Glutamatergic neuron (in vitro differentiated cells): ENCODE data around the gene ZNF132. TPM values are rescaled to one million over a fixed set of nuclear protein-coding genes. Genes with fewer than 3 reads are reported as not detected.
"Not testable (repeated sequence)": the region's sequence is repeated elsewhere in the genome, so short reads cannot be mapped to it uniquely, and the experiment has no call there.

Source experiments
- DNase-seq: peaks from one replicate; pipeline ENCODE4 v3.0.0; 2022
- H3K27ac Mint-ChIP-seq: one replicate; pipeline ENCODE4 v1.8.0; 2020; ENCODE audit warnings: mild to moderate bottlenecking, mixed read lengths, inconsistent platforms; ENCODE audit not compliant: unreplicated experiment
- H3K27me3 Mint-ChIP-seq: one replicate; pipeline ENCODE4 v1.8.0; 2020; ENCODE audit warnings: mild to moderate bottlenecking, moderate library complexity, mixed read lengths, inconsistent platforms; ENCODE audit not compliant: unreplicated experiment
- H3K36me3 Mint-ChIP-seq: one replicate; pipeline ENCODE4 v1.8.0; 2020; ENCODE audit warnings: mild to moderate bottlenecking, mixed read lengths, inconsistent platforms; ENCODE audit not compliant: unreplicated experiment
- H3K4me1 Mint-ChIP-seq: one replicate; pipeline ENCODE4 v1.8.0; 2020; ENCODE audit warnings: mild to moderate bottlenecking, low read depth, mixed read lengths, inconsistent platforms; ENCODE audit not compliant: unreplicated experiment
- H3K4me3 Mint-ChIP-seq: one replicate; pipeline ENCODE4 v1.8.0; 2020; ENCODE audit warnings: mild to moderate bottlenecking, mixed read lengths, inconsistent platforms; ENCODE audit not compliant: unreplicated experiment
- H3K9me3 Mint-ChIP-seq: one replicate; pipeline ENCODE4 v1.8.0; 2020; ENCODE audit warnings: mild to moderate bottlenecking, moderate library complexity, mixed read lengths, inconsistent platforms; ENCODE audit not compliant: unreplicated experiment
- long read RNA-seq: library from polyadenylated mRNA; unstranded; transcript quantifications from one replicate; pipeline ENCODE4 v2.0.0, GENCODE V29; 2020; ENCODE audit not compliant: unreplicated experiment
- total RNA-seq: library from RNA; stranded (reverse); fragmentation: NEBNext Ultra II Directional; extraction: Animal tissue kit (Norgen Biotek cat#: 25700); gene quantifications from one replicate; pipeline ENCODE4 v1.2.1, GENCODE V29; 2021; ENCODE audit not compliant: unreplicated experiment
- TF ChIP-seq, protein P1 (sequence below): fragments of 200-600 bp; sonication (generic); IDR thresholded peaks from one replicate; pipeline ENCODE4 v1.5.0; 2021; ENCODE audit not compliant: partially characterized antibody, unreplicated experiment

Gene ZNF132
- total RNA-seq = 4.9 TPM
- long read RNA-seq = 0 reads

DNA sequence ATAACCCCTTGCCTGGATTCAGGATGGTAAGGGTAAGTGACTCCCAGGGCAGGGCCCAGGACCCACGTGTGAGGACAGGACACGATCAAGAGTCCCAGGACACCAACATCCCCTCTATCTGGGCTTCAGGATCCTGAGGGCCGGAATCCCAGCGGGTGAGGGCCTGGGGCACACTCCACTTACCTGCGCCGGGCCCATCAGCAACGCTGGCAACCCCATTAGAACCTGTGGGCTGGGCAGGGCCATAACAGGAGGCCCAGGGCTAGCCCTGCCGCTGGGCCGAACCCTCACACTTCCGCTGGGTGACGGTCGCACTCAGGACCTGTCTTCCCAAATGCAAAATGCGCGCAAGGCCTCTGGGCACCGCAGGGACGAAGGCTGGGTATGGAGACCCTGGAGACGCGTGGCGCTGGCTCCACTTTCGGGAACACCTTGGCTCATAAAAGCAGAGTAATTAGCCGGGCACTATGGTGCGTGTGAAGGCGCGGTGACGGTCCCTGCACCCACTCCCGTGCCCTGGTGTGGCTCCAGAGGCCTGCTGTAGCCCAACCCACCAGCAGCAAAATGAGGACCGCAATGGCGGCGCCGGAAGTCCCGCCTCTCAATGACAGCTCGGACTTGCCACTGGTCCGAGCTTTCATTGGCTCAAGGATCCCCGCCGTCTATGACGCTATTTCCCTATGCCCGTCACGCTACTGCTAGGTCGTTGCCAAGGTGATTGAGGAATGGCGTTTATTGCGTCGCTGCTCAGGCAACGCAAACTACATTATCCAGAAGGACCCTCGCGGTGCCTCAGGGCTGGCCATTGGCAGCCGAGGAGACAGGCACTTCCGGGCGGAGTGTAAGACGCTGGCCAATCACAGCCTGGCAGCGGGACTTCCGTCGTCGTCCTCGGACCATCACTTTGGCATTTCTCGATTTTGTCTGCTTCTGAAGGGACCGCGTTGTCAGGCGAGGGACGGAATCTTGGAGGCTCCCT is at the start of gene ZNF132:
ZNF132 (minus strand) TSS at position 578 of the 979 bp plus-strand sequence; CDS start at position 246, 332 bp downstream.
- TF ChIP-seq, protein P1, sequence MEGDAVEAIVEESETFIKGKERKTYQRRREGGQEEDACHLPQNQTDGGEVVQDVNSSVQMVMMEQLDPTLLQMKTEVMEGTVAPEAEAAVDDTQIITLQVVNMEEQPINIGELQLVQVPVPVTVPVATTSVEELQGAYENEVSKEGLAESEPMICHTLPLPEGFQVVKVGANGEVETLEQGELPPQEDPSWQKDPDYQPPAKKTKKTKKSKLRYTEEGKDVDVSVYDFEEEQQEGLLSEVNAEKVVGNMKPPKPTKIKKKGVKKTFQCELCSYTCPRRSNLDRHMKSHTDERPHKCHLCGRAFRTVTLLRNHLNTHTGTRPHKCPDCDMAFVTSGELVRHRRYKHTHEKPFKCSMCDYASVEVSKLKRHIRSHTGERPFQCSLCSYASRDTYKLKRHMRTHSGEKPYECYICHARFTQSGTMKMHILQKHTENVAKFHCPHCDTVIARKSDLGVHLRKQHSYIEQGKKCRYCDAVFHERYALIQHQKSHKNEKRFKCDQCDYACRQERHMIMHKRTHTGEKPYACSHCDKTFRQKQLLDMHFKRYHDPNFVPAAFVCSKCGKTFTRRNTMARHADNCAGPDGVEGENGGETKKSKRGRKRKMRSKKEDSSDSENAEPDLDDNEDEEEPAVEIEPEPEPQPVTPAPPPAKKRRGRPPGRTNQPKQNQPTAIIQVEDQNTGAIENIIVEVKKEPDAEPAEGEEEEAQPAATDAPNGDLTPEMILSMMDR = no peak
- Mint-ChIP-seq H3K27ac (peak within 1 kb of the TSS; percentile 78), H3K36me3 (peaks cover 54% of the 10 kb centered on the region), H3K9me3 (peaks cover 28% of the 10 kb centered on the region), H3K4me3 (peak within 1 kb of the TSS; percentile 96), H3K4me1 (peaks cover 4% of the 10 kb centered on the region), H3K27me3 (peaks cover 15% of the 10 kb centered on the region)
- DNase-seq = peak; percentile 86

DNA sequence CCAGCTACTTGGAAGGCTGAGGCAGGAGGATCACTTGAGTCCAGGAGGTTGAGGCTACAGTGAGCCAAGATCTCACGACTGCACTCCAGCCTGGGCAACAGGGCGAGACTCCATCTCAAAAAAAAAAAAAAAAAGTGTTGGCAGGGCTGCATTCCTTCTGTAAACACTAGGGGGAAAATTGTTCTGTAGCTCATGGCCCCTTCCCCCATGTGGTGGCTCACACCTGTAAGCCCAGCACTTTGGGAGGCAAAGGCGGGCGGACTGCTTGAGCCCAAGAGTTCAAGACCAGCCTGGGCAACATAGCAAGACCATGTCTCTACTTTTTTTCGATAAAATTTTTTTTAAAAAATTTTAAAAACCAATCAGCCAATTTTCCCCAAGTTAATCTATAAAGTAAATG is 44.4 kb upstream of the ZNF132 start:
- not testable (repeated sequence) for H3K9me3 Mint-ChIP-seq, H3K36me3 Mint-ChIP-seq, H3K4me1 Mint-ChIP-seq, H3K27me3 Mint-ChIP-seq, H3K4me3 Mint-ChIP-seq, DNase-seq, H3K27ac Mint-ChIP-seq
- TF ChIP-seq, protein P1 = peak; percentile 34

DNA sequence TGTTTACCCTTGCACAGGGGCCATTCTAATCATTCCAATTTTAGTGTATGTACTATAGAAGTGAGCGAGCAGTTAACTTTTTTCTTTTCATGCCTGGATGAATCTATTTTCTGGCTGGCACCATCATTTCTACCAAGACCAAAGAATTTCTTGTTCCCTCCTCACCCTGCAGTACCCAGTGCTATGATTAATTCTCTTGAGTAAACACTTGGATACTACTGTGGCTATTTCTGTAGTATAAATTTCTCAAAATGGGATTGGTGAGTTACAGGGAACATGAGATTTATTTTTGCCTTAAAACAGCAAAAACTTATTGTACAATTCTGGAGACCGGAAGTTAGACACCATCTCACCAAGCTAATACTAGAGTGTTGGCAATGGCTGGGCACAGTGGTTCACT is 43.8 kb upstream of the ZNF132 start:
- H3K27ac Mint-ChIP-seq = no peak overlapping the region
- no peak overlapping the region for H3K4me3 Mint-ChIP-seq
- no peaks in the 10 kb centered on the region for H3K27me3 Mint-ChIP-seq
- no peaks in the 10 kb centered on the region for H3K36me3 Mint-ChIP-seq
- H3K9me3 Mint-ChIP-seq = no peaks in the 10 kb centered on the region
- H3K4me1 Mint-ChIP-seq = no peaks in the 10 kb centered on the region
- TF ChIP-seq, protein P1 = no peak
- DNase-seq = no peak

DNA sequence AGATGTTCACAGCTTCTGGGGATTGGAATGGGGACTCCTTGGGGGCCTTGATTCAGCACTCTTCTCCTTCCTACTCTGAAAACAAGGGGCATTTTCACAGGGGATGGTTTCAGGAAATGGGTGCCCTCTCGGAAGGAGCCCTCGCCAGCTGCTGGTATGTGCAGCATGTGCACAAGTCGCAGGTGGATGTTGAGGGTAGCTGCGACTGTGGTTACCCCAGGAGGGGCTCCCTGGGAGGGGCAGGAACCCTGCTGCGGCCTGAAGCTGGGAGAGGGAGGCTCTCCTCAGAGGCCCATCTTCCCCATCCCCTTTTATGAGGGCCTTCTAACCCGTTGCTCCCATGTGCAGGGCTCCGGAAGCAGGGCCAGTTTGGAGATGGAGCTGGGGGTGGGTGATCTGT is 42.4 kb upstream of the ZNF132 start:
- H3K4me3 Mint-ChIP-seq = peak overlapping the region; percentile 32
- H3K36me3 Mint-ChIP-seq = no peaks in the 10 kb centered on the region
- TF ChIP-seq, protein P1 = no peak
- H3K27ac Mint-ChIP-seq = no peak overlapping the region
- H3K4me1 Mint-ChIP-seq = no peaks in the 10 kb centered on the region
- no peaks in the 10 kb centered on the region for H3K27me3 Mint-ChIP-seq
- DNase-seq = no peak
- H3K9me3 Mint-ChIP-seq = no peaks in the 10 kb centered on the region

DNA sequence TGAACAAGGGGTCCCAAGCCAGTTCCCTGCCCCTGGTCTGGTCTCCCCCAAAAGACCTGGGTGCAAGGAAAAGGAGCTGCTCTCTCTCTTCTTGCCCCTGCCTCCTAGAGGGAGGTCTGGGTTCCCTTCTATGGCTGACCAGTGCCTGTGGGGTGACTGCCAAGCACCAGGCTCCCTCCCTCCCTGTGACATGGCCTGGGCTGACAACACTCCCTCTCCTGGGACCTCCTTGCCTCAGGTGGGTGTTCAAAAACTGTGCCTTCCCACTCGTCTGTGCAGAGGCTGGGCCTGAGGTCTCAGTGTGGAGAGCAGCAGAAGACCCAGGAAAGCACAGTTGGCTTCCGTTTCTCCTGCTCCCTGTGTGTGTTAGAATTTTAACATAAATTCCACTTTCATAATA is 40.9 kb upstream of the ZNF132 start:
- H3K9me3 Mint-ChIP-seq = peaks cover 4% of the 10 kb centered on the region
- no peak overlapping the region for H3K4me3 Mint-ChIP-seq
- TF ChIP-seq, protein P1 = no peak
- H3K27me3 Mint-ChIP-seq = peaks cover 3% of the 10 kb centered on the region
- no peak overlapping the region for H3K27ac Mint-ChIP-seq
- peaks cover 4% of the 10 kb centered on the region for H3K4me1 Mint-ChIP-seq
- H3K36me3 Mint-ChIP-seq = no peaks in the 10 kb centered on the region
- no peak for DNase-seq
